WERI-Rb-1 (cell line): Measurements from ENCODE around the gene CYB5A.

Experiments
- DNase-seq: peaks from one replicate; pipeline ENCODE4 v3.0.0-alpha.2; 2020
- H3K27ac ChIP-seq: fragments of 250-450 bp; sonication (Bioruptor Pico); 2 replicates; pipeline ENCODE4 v1.5.1; 2020; ENCODE audit warnings: mild to moderate bottlenecking, moderate library complexity
- H3K27me3 ChIP-seq: fragments of 250-450 bp; sonication (Bioruptor Pico); 2 replicates; pipeline ENCODE4 v1.5.1; 2021; ENCODE audit warnings: mild to moderate bottlenecking, low read depth, moderate library complexity; ENCODE audit not compliant: insufficient read depth, severe bottlenecking
- H3K36me3 ChIP-seq: fragments of 250-450 bp; sonication (Bioruptor Pico); 2 replicates; pipeline ENCODE4 v1.5.1; 2020; ENCODE audit warnings: mild to moderate bottlenecking, moderate library complexity
- H3K4me3 ChIP-seq: 2 replicates; pipeline ENCODE4 v1.5.1; 2011; ENCODE audit warnings: low read depth, mild to moderate bottlenecking, control low read depth, low read length
- H3K9me3 ChIP-seq: fragments of 250-450 bp; sonication (Bioruptor Pico); 2 replicates; pipeline ENCODE4 v1.5.1; 2021; ENCODE audit warnings: mild to moderate bottlenecking, moderate library complexity; ENCODE audit not compliant: severe bottlenecking
- CTCF ChIP-seq: IDR thresholded peaks from 2 replicates; pipeline ENCODE4 v1.5.1; 2011; ENCODE audit warnings: low read depth, mild to moderate bottlenecking, control low read depth, inconsistent platforms, low read length

CYB5A gene

GRCh38 chr18:74316257-74317170, 24.8 kb upstream of the CYB5A start:
- H3K27me3 ChIP-seq: no peaks in the 10 kb centered on the region
- no peak for DNase-seq
- TF ChIP-seq CTCF: no peak

GRCh38 chr18:74315464-74316256, 23.9 kb upstream of the CYB5A start, which contains the start of gene C18orf63:
Gene C18orf63, plus strand, starts transcription at chr18:74315839. Its CDS starts 2,027 bp downstream, at chr18:74317866.
- no peak within 1 kb of the TSS for H3K27ac ChIP-seq
- no peak for DNase-seq
- no peaks in the 10 kb centered on the region for H3K36me3 ChIP-seq
- no peak within 1 kb of the TSS for H3K4me3 ChIP-seq
- no peak for TF ChIP-seq CTCF
- no peaks in the 10 kb centered on the region for H3K9me3 ChIP-seq
- no peaks in the 10 kb centered on the region for H3K27me3 ChIP-seq

More at GRCh38 chr18:74316257-74317170, 24.8 kb upstream of the CYB5A start:
- H3K4me3 ChIP-seq: no peak overlapping the region
- no peak overlapping the region for H3K27ac ChIP-seq
- no peaks in the 10 kb centered on the region for H3K9me3 ChIP-seq
- no peaks in the 10 kb centered on the region for H3K36me3 ChIP-seq

- DNase-seq: no peak
These were observed 23.1 kb upstream of the CYB5A start for GRCh38 chr18:74314759-74315463.

GRCh38 chr18:74311000-74311399, 19.2 kb upstream of the CYB5A start:
- no peak for TF ChIP-seq CTCF
- Histone ChIP-seq H3K27me3 (no peaks in the 10 kb centered on the region), H3K36me3 (no peaks in the 10 kb centered on the region), H3K4me3 (no peak overlapping the region), H3K9me3 (no peaks in the 10 kb centered on the region), H3K27ac (no peak overlapping the region)
- DNase-seq: no peak

More at GRCh38 chr18:74314759-74315463, 23.1 kb upstream of the CYB5A start:
- Histone ChIP-seq H3K4me3 (no peak overlapping the region), H3K9me3 (no peaks in the 10 kb centered on the region), H3K36me3 (no peaks in the 10 kb centered on the region), H3K27me3 (no peaks in the 10 kb centered on the region), H3K27ac (no peak overlapping the region)
- TF ChIP-seq CTCF: no peak

GRCh38 chr18:74310411-74310810, 18.6 kb upstream of the CYB5A start:
- Histone ChIP-seq H3K36me3 (no peaks in the 10 kb centered on the region), H3K27me3 (no peaks in the 10 kb centered on the region), H3K4me3 (no peak overlapping the region), H3K27ac (no peak overlapping the region), H3K9me3 (no peaks in the 10 kb centered on the region)
- peak; percentile 64 for TF ChIP-seq CTCF
- DNase-seq: peak; percentile 25
